Epithelial cell of prostate (primary cell): ENCODE data around the gene RBBP8NL.

Experiments
- DNase-seq: peaks from one replicate; pipeline ENCODE4 v3.0.0-alpha.2; 2011; ENCODE audit warnings: low read depth, low spot score
- H3K27ac ChIP-seq: fragments of 450-650 bp; 2 replicates; pipeline ENCODE4 v1.5.1; 2017; ENCODE audit warnings: mild to moderate bottlenecking

Gene RBBP8NL

DNA sequence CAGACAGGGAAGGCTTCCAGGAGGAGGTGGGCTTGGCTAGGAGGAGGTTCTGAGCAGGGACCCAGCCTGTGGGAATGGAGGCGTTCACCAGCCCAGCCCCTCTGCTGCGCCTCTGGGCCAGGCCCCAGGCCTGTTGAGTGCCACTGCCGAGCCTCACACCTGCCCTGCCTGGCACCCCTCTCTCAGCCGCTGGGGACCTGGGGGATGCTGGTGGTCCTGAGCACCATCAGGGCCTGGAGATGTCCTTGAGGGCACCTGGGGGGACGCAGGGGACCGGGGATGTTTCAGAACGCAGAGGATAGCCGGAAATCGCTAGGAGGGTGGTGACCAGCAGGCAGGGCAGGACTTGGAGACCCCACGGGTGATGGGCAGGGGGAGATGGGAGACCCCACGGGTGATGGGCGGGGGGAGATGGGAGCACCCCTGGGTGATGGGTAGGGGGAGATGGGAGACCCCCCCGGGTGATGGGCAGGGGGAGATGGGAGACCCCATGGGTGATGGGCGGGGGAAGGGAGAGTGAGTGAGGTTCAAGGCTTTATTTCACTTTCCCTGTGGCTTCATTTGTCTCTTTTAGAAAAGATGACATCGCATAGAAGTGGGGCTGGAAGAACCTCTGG, 35.7 kb upstream of the RBBP8NL start:
- no peak overlapping the region for H3K27ac ChIP-seq
- no peak for DNase-seq

DNA sequence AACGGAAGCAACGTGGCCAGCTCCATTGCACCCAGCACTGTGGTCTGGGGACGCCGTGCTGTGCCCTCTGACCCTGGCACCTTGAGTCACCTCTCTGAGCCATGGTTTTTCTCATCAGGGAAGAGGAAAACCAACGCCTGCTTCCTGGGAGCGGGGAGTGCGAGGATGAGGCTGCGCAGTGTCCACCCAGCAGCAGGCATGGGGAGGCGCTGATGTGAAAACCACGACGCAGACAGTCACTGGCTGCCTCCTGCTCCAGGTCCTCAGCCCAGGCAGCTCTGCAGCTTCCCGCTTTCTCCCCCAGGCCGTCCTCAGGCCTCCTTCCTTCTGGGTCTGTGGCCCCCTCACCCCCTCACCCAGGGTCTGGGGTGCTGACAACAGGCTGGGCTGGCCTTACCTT, 34.5 kb upstream of the RBBP8NL start:
- no peak overlapping the region for H3K27ac ChIP-seq
- no peak for DNase-seq

DNA sequence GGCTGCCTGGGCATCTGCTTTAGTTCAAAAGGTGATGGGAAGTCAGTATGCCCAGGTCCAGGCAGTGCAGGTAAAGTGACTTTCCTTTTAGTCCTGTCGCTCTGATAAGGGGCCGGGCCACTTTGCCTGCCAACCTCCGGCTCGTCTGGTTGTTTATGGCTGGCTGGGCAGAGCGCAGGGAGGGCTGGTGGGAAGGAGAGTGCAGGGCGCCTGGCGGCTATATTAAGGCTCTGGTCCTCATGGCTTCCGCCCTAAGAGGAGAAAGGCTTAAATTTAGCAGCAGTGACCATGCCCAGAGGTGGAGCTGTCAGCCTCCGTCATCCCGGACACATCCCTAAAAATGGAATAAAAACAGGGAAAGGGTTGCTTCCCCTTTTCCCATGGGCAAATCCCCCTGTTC, 33.8 kb upstream of the RBBP8NL start:
- DNase-seq: no peak
- H3K27ac ChIP-seq: no peak overlapping the region

DNA sequence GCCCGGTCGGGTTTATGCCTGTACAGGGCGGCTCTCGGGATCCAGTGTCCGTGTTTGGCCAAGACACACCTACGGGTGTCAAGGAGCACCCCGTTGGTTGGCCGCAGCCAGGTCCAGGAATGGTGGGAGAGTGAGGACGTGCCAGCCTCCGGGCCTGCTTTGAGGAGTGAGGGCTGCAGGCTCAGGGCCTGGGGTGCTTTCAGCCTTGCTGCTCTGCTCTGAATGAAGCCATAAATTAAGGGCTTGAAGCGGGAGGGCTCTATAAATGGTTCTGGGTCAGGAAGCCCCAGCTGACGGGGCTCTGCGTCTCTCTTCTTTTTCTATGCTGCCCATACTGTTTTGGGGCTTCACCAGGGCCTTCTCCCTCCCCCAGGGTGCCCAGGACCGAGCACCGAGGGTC, 33.3 kb upstream of the RBBP8NL start:
- no peak overlapping the region for H3K27ac ChIP-seq
- DNase-seq: no peak

DNA sequence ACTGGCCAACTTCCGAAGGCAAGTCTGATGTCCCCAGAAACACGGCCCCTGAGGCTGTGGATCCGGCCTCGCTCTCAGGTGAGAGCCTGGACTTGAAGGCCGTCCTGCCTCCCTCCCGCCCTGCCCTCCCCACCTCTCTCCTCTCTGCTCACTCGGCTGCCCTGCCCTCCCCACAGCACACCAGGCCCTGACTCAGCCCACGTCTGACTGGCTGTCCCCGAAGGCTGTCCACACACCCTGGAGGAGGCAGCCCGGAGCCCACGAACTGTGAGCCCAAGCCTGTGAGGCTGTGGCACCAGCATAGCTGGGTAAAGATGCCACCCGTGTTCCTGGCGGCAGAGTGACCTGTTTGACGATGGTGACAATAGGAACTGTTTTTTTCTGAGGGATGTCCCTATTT, 32.1 kb upstream of the RBBP8NL start:
- H3K27ac ChIP-seq: no peak overlapping the region
- DNase-seq: no peak

DNA sequence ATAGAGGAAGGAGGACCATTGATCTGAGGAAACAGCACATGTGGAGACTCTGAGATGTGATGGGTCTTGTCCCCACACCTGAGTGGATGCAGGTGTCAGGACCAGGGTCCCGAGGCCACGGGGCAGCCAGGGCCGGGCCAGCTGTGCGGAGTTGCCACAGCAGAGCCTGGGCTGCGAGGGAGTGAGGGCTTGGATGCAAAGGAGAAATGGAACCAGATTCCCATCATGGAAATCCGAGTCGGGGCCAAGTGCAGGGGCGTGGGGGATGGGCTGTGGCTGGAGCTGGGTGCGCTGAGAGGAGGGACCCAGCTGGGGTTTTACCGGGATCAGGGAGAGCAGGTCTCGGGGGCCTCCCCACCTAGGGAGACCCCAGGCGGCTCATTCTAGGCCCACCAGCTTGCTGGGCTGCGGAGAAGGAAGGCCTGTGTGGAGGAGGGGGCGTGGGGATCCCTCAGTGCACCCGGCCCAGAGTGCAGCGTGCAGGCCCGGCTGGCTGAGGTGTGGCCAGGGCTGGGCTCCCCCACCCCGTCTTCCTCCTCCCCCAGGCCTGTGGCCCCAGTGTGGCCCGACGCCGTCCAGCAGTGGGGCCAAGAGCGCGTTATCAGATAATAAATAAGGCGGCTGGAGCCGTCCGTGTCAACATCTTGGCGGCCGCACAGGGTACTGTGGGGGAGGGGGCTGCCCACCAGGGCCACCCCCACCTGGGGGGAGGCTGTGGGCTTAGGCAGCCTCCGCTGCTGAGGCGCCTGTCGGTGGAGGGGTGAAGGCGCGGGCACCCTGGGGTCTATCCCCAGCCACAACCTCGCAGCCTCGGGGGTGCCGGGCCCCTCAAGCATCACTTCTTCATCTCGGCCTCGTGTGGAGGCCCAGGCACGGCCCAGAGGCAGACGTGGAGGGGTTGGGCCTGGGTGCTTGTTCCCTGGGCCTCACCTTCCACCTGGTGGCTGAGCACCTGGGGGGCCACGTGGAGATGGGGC, 31.2 kb upstream of the RBBP8NL start:
- DNase-seq: no peak
- no peak overlapping the region for H3K27ac ChIP-seq

DNA sequence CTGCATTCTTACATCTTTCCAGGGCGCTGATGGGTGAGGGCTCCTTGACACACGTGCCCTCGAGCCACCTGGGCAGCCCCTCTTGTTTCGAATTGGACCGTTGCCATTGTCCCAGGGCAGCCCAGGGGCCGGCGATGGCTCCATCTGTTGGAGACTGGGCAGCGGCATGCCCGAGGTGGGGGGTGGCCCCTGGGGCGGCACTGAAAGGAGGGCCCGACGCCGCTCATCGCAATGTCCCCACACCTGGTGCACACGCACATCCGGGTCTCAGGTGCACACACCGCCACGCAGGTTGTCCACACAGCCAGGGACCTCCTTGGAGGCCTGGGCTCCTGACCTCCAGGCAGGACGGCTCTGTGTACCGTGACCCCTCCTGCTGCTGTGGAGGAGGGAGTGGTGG, 30.5 kb upstream of the RBBP8NL start:
- DNase-seq: no peak

DNA sequence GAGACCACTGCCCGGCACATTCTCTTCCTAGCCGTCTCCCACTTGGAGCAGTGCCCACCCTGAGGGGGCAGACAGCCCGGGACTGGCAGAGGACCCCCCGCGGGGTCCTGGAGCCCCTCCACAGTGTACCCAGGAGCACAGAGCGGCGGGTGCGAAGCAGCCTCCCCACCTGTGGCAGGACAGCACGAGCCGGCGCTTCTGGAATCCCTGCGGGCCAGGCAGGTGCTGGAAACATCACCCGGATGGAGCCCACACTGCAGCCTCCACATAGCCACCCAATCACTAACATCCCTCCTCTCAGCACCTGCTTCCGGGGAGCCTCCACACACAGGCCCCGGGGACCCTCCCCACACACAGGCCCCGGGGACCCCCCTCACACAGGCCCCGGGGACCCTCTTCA, 29.8 kb upstream of the RBBP8NL start:
- DNase-seq: no peak
- H3K27ac ChIP-seq: no peak overlapping the region

More for the DNA sequence above, 30.5 kb upstream of the RBBP8NL start:
- no peak overlapping the region for H3K27ac ChIP-seq

GRCh38 chr20:62455929-62456328, 28.6 kb upstream of the RBBP8NL start:
- no peak overlapping the region for H3K27ac ChIP-seq
- no peak for DNase-seq

DNA sequence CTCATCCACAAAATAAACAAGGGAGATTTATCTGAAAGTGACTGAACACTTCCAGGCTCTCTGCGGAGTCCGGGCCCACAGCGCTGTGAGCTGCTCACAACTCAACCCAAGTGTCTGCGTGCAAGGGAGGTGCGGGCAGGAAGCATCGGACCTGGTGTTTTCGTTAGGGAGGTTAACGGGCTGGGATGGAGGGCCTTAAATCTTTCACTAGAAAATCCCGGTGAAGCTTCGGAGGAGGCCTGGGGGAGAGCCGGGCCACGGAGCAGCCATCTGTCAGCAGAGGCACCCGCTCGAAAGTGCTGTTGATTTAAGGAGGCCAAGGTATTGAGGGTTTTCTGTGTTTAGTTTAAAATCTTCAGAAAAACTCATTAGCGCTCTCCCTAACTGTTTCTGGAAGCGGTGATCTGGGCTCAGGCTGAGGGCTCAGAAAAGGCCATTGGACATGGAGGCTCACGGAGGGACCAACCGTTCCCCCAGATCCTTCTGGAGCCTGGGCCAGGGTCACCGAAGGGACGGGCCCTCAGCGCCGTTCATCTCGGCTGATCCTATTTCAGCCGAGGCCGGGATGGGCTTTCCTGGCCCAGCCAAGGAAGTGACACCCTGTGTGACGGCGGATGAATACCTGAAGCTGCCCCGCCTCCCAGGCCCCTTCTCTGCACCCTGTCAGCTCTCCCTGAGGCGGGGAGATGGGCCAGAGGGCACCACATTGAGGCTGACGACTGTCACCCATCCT, 27.7 kb upstream of the RBBP8NL start:
- no peak for DNase-seq
- no peak overlapping the region for H3K27ac ChIP-seq

GRCh38 chr20:62453186-62453808, 26.0 kb upstream of the RBBP8NL start:
- DNase-seq: no peak
- no peak overlapping the region for H3K27ac ChIP-seq

DNA sequence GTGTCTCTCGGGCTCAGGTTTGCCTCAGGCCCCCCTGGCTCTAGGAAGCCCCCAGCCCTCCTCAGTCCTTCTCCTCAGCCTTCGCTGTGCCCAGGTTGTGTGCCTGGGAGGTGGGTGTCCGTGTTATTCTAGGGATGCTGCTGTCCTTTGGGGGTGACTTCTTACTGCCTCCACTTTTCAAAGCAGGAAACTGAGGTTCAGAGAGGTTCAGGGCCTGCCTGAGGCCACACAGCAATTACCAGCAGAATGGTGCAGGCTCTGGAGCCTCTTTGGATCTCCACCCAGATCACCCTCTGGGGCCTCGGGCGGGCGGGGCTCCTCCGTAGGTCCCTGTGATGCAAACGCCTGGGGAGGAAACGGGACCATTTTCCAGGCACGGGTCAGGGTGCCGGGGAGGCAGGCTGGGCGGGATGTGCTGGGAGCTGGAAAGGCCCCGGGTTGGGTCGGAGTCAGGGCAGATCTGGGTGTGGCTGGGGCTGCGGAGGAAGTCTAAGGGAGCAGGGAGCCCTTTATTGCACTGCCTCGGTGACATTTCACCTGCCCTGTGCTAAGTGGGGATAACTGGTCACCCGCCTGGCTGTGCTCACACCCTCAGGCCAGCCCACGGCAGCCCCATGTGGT, 25.2 kb upstream of the RBBP8NL start:
- H3K27ac ChIP-seq: no peak overlapping the region
- DNase-seq: no peak

DNA sequence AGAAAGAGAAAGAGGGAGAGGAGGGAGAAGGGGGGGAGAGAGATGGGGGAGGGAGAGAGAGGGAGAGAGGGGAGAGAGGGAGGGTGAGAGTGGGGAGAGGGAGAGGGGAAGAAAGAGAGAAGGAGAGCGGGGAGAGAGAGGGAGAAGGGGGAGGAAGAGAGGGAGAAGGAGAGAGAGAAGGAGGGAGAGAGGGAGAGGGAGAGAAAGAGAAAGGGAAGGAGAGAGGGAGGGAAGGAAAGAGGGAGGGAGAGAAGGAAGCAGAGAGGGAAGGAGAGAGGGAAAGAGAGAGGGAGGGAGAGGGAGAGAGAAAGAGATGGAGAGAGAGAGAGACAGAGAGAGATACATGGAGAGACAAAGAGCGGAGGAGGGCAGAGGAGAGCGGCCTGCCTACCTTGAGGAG, 24.6 kb upstream of the RBBP8NL start:
- no peak overlapping the region for H3K27ac ChIP-seq
- no peak for DNase-seq

GRCh38 chr20:62451156-62451767, 23.9 kb upstream of the RBBP8NL start:
- H3K27ac ChIP-seq: no peak overlapping the region
- no peak for DNase-seq

GRCh38 chr20:62449951-62450691, 22.8 kb upstream of the RBBP8NL start:
- no peak for DNase-seq
- no peak overlapping the region for H3K27ac ChIP-seq

GRCh38 chr20:62448788-62449187, 21.4 kb upstream of the RBBP8NL start:
- no peak for DNase-seq
- no peak overlapping the region for H3K27ac ChIP-seq

- no peak for DNase-seq
These were observed 20.7 kb upstream of the RBBP8NL start for GRCh38 chr20:62448038-62448437.

DNA sequence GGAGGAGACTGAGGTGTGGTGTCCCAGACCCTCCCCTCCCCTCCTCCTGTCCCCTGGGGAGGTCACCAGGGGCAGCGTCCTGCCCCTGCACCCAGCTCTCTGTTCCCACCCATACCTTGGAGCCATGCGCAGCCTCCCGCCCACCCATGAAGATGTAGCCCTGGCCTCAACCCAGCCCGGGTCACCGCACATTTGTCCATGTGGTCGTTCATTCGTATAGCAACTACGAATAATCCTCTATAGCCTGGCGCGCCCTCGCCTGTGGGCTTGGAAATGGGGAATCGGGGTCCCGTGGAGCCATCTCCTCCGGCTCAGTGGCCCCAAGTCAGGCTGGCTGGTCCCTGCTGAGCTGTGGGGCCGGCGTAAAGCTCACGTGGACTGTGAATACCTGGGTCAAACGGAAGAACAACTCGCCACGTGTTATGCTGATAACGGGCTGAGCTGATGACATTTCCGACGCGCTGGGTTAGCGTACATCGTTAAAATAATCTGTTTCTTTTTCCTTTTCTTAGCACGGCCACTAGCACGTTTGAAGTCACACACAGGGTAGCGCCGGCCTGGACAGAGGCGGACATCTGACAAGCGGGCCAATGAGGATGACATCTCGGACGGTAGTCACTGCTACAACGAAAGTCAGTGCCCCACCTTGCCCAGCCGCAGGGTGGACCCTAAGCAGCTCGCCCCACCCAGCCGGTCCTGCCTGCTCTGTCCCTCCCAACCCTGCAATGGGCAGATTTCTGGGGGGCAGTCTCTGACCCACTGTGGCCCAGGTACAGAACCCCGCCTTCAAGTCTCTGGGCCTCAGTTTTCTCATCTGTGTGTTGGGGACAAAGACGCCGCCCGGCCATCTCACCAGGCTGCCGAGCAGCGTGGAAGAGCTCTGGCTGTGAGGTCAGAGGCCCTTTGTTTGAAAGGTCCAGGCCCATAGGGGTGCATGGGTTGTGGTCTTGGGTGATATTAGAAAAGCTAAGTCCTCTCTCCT, 19.8 kb upstream of the RBBP8NL start:
- H3K27ac ChIP-seq: no peak overlapping the region
- DNase-seq: no peak

More at GRCh38 chr20:62448038-62448437, 20.7 kb upstream of the RBBP8NL start:
- no peak overlapping the region for H3K27ac ChIP-seq
